ENCODE measurements around the gene ANTKMT.

DNA sequence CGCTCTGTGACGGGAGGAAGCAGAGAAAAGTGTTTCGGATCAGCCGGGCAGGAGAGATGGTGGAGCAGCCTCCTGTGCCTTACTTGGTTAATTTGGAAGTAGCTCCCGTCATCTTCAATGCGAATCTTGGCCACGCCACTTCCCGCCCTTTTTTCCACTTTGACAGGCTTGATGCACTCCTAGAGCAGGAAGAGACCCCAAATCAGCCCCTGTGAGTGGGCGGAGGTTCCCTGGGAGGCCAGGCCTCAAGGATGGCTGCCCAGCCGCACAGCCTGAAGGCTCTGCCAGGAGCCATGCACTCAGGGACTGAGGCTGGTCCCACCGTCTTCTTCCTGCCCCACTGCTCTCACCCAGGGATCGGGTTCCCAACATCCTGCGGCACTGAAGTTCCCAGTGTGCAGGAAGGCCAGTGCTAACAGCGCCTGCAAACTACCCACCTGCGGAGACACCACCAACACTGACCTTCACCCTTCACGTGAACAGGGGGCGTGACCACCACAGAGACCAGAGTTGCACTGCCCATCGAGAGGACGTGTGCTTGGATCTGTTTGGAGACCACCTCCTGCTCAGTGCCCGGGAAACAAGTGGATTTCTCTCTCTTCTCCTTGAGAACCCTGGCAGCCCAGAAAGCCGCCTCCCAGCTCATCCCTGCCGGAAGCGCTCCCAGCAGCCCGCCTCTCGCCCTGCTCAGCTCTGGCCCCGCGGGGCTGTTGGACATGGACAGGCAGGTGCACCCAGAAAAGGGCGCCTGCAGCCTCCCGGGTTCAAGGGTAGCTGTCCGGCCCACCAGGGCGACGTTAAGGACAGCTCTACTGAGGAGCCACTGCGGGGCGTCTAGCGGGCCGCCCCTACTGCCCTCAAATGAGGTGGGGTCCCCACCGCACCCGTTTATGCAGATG, 18.9 kb downstream of the ANTKMT start:
- TF ChIP-seq, protein P1, sequence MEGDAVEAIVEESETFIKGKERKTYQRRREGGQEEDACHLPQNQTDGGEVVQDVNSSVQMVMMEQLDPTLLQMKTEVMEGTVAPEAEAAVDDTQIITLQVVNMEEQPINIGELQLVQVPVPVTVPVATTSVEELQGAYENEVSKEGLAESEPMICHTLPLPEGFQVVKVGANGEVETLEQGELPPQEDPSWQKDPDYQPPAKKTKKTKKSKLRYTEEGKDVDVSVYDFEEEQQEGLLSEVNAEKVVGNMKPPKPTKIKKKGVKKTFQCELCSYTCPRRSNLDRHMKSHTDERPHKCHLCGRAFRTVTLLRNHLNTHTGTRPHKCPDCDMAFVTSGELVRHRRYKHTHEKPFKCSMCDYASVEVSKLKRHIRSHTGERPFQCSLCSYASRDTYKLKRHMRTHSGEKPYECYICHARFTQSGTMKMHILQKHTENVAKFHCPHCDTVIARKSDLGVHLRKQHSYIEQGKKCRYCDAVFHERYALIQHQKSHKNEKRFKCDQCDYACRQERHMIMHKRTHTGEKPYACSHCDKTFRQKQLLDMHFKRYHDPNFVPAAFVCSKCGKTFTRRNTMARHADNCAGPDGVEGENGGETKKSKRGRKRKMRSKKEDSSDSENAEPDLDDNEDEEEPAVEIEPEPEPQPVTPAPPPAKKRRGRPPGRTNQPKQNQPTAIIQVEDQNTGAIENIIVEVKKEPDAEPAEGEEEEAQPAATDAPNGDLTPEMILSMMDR (IDR thresholded peaks at IDR 0.05) = no peak
- TF ChIP-seq POLR2A (IDR thresholded peaks at IDR 0.05) = no peak

All from lower leg skin (tissue), 3 donors.